Measurements from ENCODE around the gene ETS2. TPM values are rescaled to one million over a fixed set of nuclear protein-coding genes. Genes with fewer than 3 reads are reported as not detected.

ETS2 gene
- total RNA-seq, 4 donors from 2014 or later: 36.6 to 92.2 (median 56.3) TPM

GRCh38 chr21:38809198-38809878 is 3.6 kb downstream of the ETS2 start:
- Histone ChIP-seq H3K4me3 (replicated peaks in 1 of 3) (no peak overlapping the region), H3K36me3 (peaks cover 25 to 38% of the 10 kb centered on the region in 2 donors), H3K4me1 (peaks cover 13 to 36% of the 10 kb centered on the region in 2 donors), H3K27ac (peak overlapping the region in 2 of 3 donors; percentile 97 to 99), H3K9me3 (no peaks in the 10 kb centered on the region), H3K27me3 (no peaks in the 10 kb centered on the region)
- no peak for DNase-seq
- intact Hi-C loops (cut with DNase I): loop anchor here (10.0 kb wide), 3 partner anchors 115 to 225 kb away; no protein-coding TSS in a partner anchor
- 67 to 89% methylated on average over 2 of the region's 2 CpGs for WGBS, 2 donors
- TF ChIP-seq POLR2A (IDR thresholded peaks at IDR 0.05) (no peak), CTCF (IDR thresholded peaks at IDR 0.05) (no peak)

GRCh38 chr21:38810034-38810825 is 4.5 kb downstream of the ETS2 start:
- H3K27me3 ChIP-seq: no peaks in the 10 kb centered on the region
- 89 to 91% methylated on average over 8 of the region's 8 CpGs for WGBS, 2 donors
- H3K9me3 ChIP-seq: no peaks in the 10 kb centered on the region
- intact Hi-C loops (cut with DNase I): no loop called here
- DNase-seq: no peak
- H3K4me1 ChIP-seq: peaks cover 13 to 31% of the 10 kb centered on the region in 2 donors
- H3K27ac ChIP-seq: peak overlapping the region in 2 of 3 donors; percentile 97 to 99
- H3K4me3 ChIP-seq (replicated peaks in 1 of 3): no peak overlapping the region
- TF ChIP-seq POLR2A (IDR thresholded peaks at IDR 0.05) (no peak), CTCF (IDR thresholded peaks at IDR 0.05) (no peak)
- H3K36me3 ChIP-seq: peaks cover 34 to 47% of the 10 kb centered on the region in 2 donors

- intact Hi-C loops (cut with DNase I): no loop called here
- H3K4me3 ChIP-seq (replicated peaks in 1 of 3): no peak overlapping the region
- peak overlapping the region in 2 of 3 donors; percentile 35 to 99 for H3K27ac ChIP-seq
- H3K9me3 ChIP-seq: no peaks in the 10 kb centered on the region
- peaks cover 13 to 31% of the 10 kb centered on the region in 2 donors for H3K4me1 ChIP-seq
- 76 to 88% methylated on average over 5 of the region's 5 CpGs for WGBS, 2 donors
- TF ChIP-seq POLR2A (IDR thresholded peaks at IDR 0.05) (no peak), CTCF (IDR thresholded peaks at IDR 0.05) (no peak)
- H3K27me3 ChIP-seq: no peaks in the 10 kb centered on the region
- DNase-seq: no peak
- peaks cover 38 to 51% of the 10 kb centered on the region in 2 donors for H3K36me3 ChIP-seq
Observed at GRCh38 chr21:38810826-38811164, 5.1 kb downstream of the ETS2 start.

- no peak overlapping the region for H3K4me3 ChIP-seq (replicated peaks in 1 of 3)
- H3K27me3 ChIP-seq: no peaks in the 10 kb centered on the region
- intact Hi-C loops (cut with DNase I): no loop called here
- H3K27ac ChIP-seq: peak overlapping the region in 2 of 3 donors; percentile 35 to 99
- no peak for DNase-seq
- H3K36me3 ChIP-seq: peaks cover 40 to 53% of the 10 kb centered on the region in 2 donors
- H3K9me3 ChIP-seq: no peaks in the 10 kb centered on the region
- WGBS, 2 donors: 79 to 82% methylated on average over 8 of the region's 8 CpGs
- H3K4me1 ChIP-seq: peaks cover 15 to 34% of the 10 kb centered on the region in 2 donors
- no peak for TF ChIP-seq CTCF (IDR thresholded peaks at IDR 0.05)
- no peak for TF ChIP-seq POLR2A (IDR thresholded peaks at IDR 0.05)
Observed at GRCh38 chr21:38811257-38811656, 5.5 kb downstream of the ETS2 start.

- Histone ChIP-seq H3K4me1 (peaks cover 19 to 46% of the 10 kb centered on the region in 2 donors), H3K9me3 (no peaks in the 10 kb centered on the region), H3K27me3 (no peaks in the 10 kb centered on the region), H3K4me3 (replicated peaks in 1 of 3) (no peak overlapping the region), H3K36me3 (peaks cover 45 to 71% of the 10 kb centered on the region in 2 donors), H3K27ac (peak overlapping the region in 1 of 3 donors; percentile 99)
- DNase-seq: no peak
- intact Hi-C loops (cut with DNase I): no loop called here
- no peak for TF ChIP-seq POLR2A (IDR thresholded peaks at IDR 0.05)
- no peak for TF ChIP-seq CTCF (IDR thresholded peaks at IDR 0.05)
- 78 to 83% methylated on average over 2 of the region's 2 CpGs for WGBS, 2 donors
Observed at GRCh38 chr21:38813143-38813542, 7.4 kb downstream of the ETS2 start.

Data from thyroid gland (tissue), 4 donors.